Liver (tissue), 9 donors: ENCODE data around the gene SMPDL3A. TPM values are rescaled to one million over a fixed set of nuclear protein-coding genes. Genes with fewer than 3 reads are reported as not detected.

ENCODE experiments used
- DNase-seq: peaks from one replicate; pipeline ENCODE4 v3.0.0-alpha.2; 2017; ENCODE audit warnings: low spot score
- H3K27ac ChIP-seq, 2 donors: one replicate each; pipeline ENCODE4 v1.7.0; 2013; ENCODE audit warnings: inconsistent platforms in 2 of 2, low read length in 2 of 2, control low read depth in 1 of 2, low read depth in 1 of 2, mild to moderate bottlenecking in 1 of 2
- H3K27me3 ChIP-seq, 4 donors: one replicate each; pipeline versions ENCODE4 v1.6.1 to v1.7.0; 2013; ENCODE audit warnings: low read length in 3 of 4, inconsistent platforms in 1 of 4, mild to moderate bottlenecking in 1 of 4, moderate library complexity in 1 of 4; ENCODE audit not compliant: control insufficient read depth in 4 of 4, insufficient read depth in 4 of 4
- H3K36me3 ChIP-seq, 4 donors: one replicate each; pipeline versions ENCODE4 v1.6.1 to v1.7.0; 2013; ENCODE audit warnings: low read length in 3 of 4, mild to moderate bottlenecking in 3 of 4, low read depth in 1 of 4, moderate library complexity in 1 of 4; ENCODE audit not compliant: control insufficient read depth in 4 of 4, insufficient read depth in 3 of 4
- H3K4me1 ChIP-seq, 4 donors: one replicate each; pipeline versions ENCODE4 v1.6.1 to v1.7.0; 2013; ENCODE audit warnings: low read length in 3 of 4, mild to moderate bottlenecking in 3 of 4, moderate library complexity in 1 of 4; ENCODE audit not compliant: control insufficient read depth in 4 of 4, insufficient read depth in 4 of 4
- H3K4me3 ChIP-seq, 3 donors: one replicate each; pipeline versions ENCODE4 v1.6.1 to v1.7.0; 2013; ENCODE audit warnings: low read length in 3 of 3, control low read depth in 1 of 3, low read depth in 1 of 3, mild to moderate bottlenecking in 1 of 3
- H3K9ac ChIP-seq, 2 donors: one replicate each; pipeline ENCODE4 v1.7.0; 2013; ENCODE audit warnings: low read length in 2 of 2, mild to moderate bottlenecking in 2 of 2, moderate library complexity in 2 of 2, control low read depth in 1 of 2, low read depth in 1 of 2
- H3K9me3 ChIP-seq, 4 donors: one replicate each; pipeline versions ENCODE4 v1.6.1 to v1.7.0; 2013; ENCODE audit warnings: low read length in 3 of 4; ENCODE audit not compliant: control insufficient read depth in 4 of 4
- ATF3 ChIP-seq: IDR thresholded peaks from 2 replicates; pipeline ENCODE4 v1.6.1; 2016; ENCODE audit warnings: antibody characterized with exemption
- CTCF ChIP-seq: fragments of 150-350 bp; IDR thresholded peaks from 2 replicates; pipeline ENCODE4 v1.5.1; 2017; ENCODE audit warnings: improper control_type of control experiment, low read depth, low read length; ENCODE audit not compliant: missing input control
- EGR1 ChIP-seq, 2 donors: IDR thresholded peaks; 2 replicates each; pipeline ENCODE4 v1.6.1; 2016 to 2018; ENCODE audit warnings: antibody characterized with exemption in 2 of 2, low read depth in 2 of 2
- FOXA1 ChIP-seq: IDR thresholded peaks from 2 replicates; pipeline ENCODE4 v1.6.1; 2016; ENCODE audit warnings: antibody characterized with exemption
- FOXA2 ChIP-seq: IDR thresholded peaks from 2 replicates; pipeline ENCODE4 v1.6.1; 2016; ENCODE audit warnings: antibody characterized with exemption
- GABPA ChIP-seq, 2 donors: IDR thresholded peaks in 1 of 2; conservative IDR thresholded peaks in 1 of 2; 2 replicates each; pipeline ENCODE4 v1.6.1; 2016; ENCODE audit warnings: antibody characterized with exemption in 2 of 2, mild to moderate bottlenecking in 1 of 2, moderate library complexity in 1 of 2
- HNF4A ChIP-seq, 2 donors: conservative IDR thresholded peaks; 2 replicates each; pipeline ENCODE4 v1.6.1; 2016; ENCODE audit warnings: antibody characterized with exemption in 2 of 2, mild to moderate bottlenecking in 2 of 2
- HNF4G ChIP-seq: IDR thresholded peaks from 2 replicates; pipeline ENCODE4 v1.6.1; 2016; ENCODE audit warnings: antibody characterized with exemption
- JUND ChIP-seq, 2 donors: IDR thresholded peaks; 2 replicates each; pipeline ENCODE4 v1.6.1; 2016; ENCODE audit warnings: antibody characterized with exemption in 2 of 2
- MAX ChIP-seq: IDR thresholded peaks from 2 replicates; pipeline ENCODE4 v1.6.1; 2016; ENCODE audit warnings: antibody characterized with exemption
- NR2F2 ChIP-seq: IDR thresholded peaks from 2 replicates; pipeline ENCODE4 v1.6.1; 2016; ENCODE audit warnings: antibody characterized with exemption
- RAD21 ChIP-seq, 2 donors: IDR thresholded peaks; 2 replicates each; pipeline ENCODE4 v1.6.1; 2016; ENCODE audit warnings: antibody characterized with exemption in 2 of 2, mild to moderate bottlenecking in 2 of 2
- REST ChIP-seq: IDR thresholded peaks from 2 replicates; pipeline ENCODE4 v1.6.1; 2016; ENCODE audit warnings: antibody characterized with exemption, mild to moderate bottlenecking
- RXRA ChIP-seq, 2 donors: IDR thresholded peaks; 2 replicates each; pipeline ENCODE4 v1.6.1; 2017 to 2018; ENCODE audit warnings: antibody characterized with exemption in 2 of 2, mild to moderate bottlenecking in 1 of 2
- SP1 ChIP-seq: IDR thresholded peaks from 2 replicates; pipeline ENCODE4 v1.6.1; 2018; ENCODE audit warnings: antibody characterized with exemption, mild to moderate bottlenecking
- TAF1 ChIP-seq: conservative IDR thresholded peaks from 2 replicates; pipeline ENCODE4 v1.6.1; 2016; ENCODE audit warnings: antibody characterized with exemption, mild to moderate bottlenecking
- YY1 ChIP-seq: IDR thresholded peaks from 2 replicates; pipeline ENCODE4 v1.6.1; 2016; ENCODE audit warnings: antibody characterized with exemption, mild to moderate bottlenecking
- ZBTB33 ChIP-seq: IDR thresholded peaks from 2 replicates; pipeline ENCODE4 v1.6.1; 2016; ENCODE audit warnings: antibody characterized with exemption
- WGBS: extraction: QIAGEN DNeasy Blood & Tissue Kit; methylation state at CpG from one replicate; pipeline ENCODE4 v1.1.7; 2013; 5-methylcytosine and 5-hydroxymethylcytosine counted together
- polyA plus RNA-seq, 2 donors: library from polyadenylated mRNA; stranded (reverse) in 1 of 2; unstranded in 1 of 2; fragments of 200-250 nt in 1 of 2; fragments of >200 nt in 1 of 2; fragmentation: Nextera tagmentation in 1 of 2; extraction: Ambion mirVana in 1 of 2; gene quantifications; one replicate each; pipeline versions ENCODE4 v1.2.1 to v1.2.3, GENCODE V29; 2013 to 2015
- total RNA-seq, 2 donors: library from RNA; depleted of rRNA; stranded (reverse); fragments of >200 nt; gene quantifications; one replicate each; pipeline ENCODE4 v1.2.3, GENCODE V29; 2014
- donor health status: healthy.
- donor health status: healthy.
- donor health status: healthy.
- donor health status: healthy.
- donor health status: healthy.

SMPDL3A gene
- total and polyA plus RNA-seq, 4 donors, result 17.3 to 61.4 (median 32.3) TPM

- no peaks in the 10 kb centered on the region for H3K27me3 ChIP-seq
- DNase-seq, result no peak
- TF ChIP-seq ZBTB33, result no peak
- TF ChIP-seq TAF1, result no peak
- no peak for TF ChIP-seq NR2F2
- TF ChIP-seq MAX, result no peak
- TF ChIP-seq YY1, result no peak
- no peak for TF ChIP-seq HNF4A (conservative IDR thresholded peaks at IDR 0.05)
- TF ChIP-seq REST, result no peak
- TF ChIP-seq RAD21 (IDR thresholded peaks at IDR 0.05), result no peak
- TF ChIP-seq RXRA (IDR thresholded peaks at IDR 0.05), result no peak
- no peak for TF ChIP-seq HNF4G
- TF ChIP-seq FOXA2, result no peak
- TF ChIP-seq CTCF, result no peak
- no peak for TF ChIP-seq EGR1 (IDR thresholded peaks at IDR 0.05; ENCODE audit: low read depth in 2 of 2)
- no peak for TF ChIP-seq GABPA (IDR thresholded peaks at IDR 0.05 in 1 of 2, conservative IDR thresholded peaks at IDR 0.05 in 1 of 2)
- no peak for TF ChIP-seq SP1
- no peak for TF ChIP-seq JUND (IDR thresholded peaks at IDR 0.05)
- no peak for TF ChIP-seq ATF3
- TF ChIP-seq FOXA1, result no peak
- no peak overlapping the region for H3K9ac ChIP-seq
- no peak overlapping the region for H3K27ac ChIP-seq
- no peaks in the 10 kb centered on the region for H3K36me3 ChIP-seq
- peaks cover 0 to 5% (median 0%) of the 10 kb centered on the region in 4 donors for H3K4me1 ChIP-seq
- WGBS, result 64% methylated on average over 8 of the region's 8 CpGs
- no peaks in the 10 kb centered on the region for H3K9me3 ChIP-seq
- no peak overlapping the region for H3K4me3 ChIP-seq
Observed at GRCh38 chr6:122839906-122840305, 50.8 kb downstream of the SMPDL3A start.
